MM.1S (cell line): Measurements from ENCODE around the gene SRCIN1.
"Not testable (repeated sequence)": the region's sequence is repeated elsewhere in the genome, so short reads cannot be mapped to it uniquely, and the experiment has no call there.

Experiments
- DNase-seq: peaks from one replicate; pipeline ENCODE4 v3.0.0-alpha.2; 2015
- H2AFZ ChIP-seq: fragments of 300-600 bp; sonication (generic); 2 replicates; pipeline ENCODE4 v1.6.0; 2016; ENCODE audit warnings: antibody characterized with exemption, low read length
- H3F3A ChIP-seq: fragments of 300-600 bp; sonication (generic); 2 replicates; pipeline ENCODE4 v1.6.1; 2016; ENCODE audit warnings: mild to moderate bottlenecking, antibody characterized with exemption, low read length, moderate library complexity, mixed read lengths; ENCODE audit not compliant: insufficient read depth
- H3K27ac ChIP-seq: fragments of 300-600 bp; sonication (generic); 2 replicates; pipeline ENCODE4 v1.5.1; 2016; ENCODE audit warnings: mild to moderate bottlenecking, low read length
- H3K27me3 ChIP-seq: fragments of 300-600 bp; sonication (generic); replicated peaks from 2 replicates; pipeline ENCODE4 v1.6.0; 2016; ENCODE audit warnings: low read length; ENCODE audit not compliant: insufficient read depth
- H3K36me3 ChIP-seq: fragments of 300-600 bp; sonication (generic); replicated peaks from 2 replicates; pipeline ENCODE4 v1.6.1; 2016; ENCODE audit warnings: mild to moderate bottlenecking, low read length, mixed read lengths; ENCODE audit not compliant: insufficient read depth
- H3K4me1 ChIP-seq: fragments of 300-600 bp; sonication (generic); 2 replicates; pipeline ENCODE4 v1.6.1; 2016; ENCODE audit warnings: low read length, mixed read lengths
- H3K4me2 ChIP-seq: fragments of 300-600 bp; sonication (generic); 2 replicates; pipeline ENCODE4 v1.6.0; 2016; ENCODE audit warnings: low read depth, low read length
- H3K4me3 ChIP-seq: fragments of 300-600 bp; sonication (generic); 2 replicates; pipeline ENCODE4 v1.5.1; 2016; ENCODE audit warnings: low read length, mixed read lengths
- H3K79me2 ChIP-seq: fragments of 300-600 bp; sonication (generic); 2 replicates; pipeline ENCODE4 v1.6.1; 2016; ENCODE audit warnings: mixed run types, low read length, mixed read lengths
- H3K9ac ChIP-seq: fragments of 300-600 bp; sonication (generic); 2 replicates; pipeline ENCODE4 v1.6.1; 2016; ENCODE audit warnings: low read length, mixed read lengths
- H3K9me2 ChIP-seq: fragments of 300-600 bp; sonication (generic); replicated peaks from 2 replicates; pipeline ENCODE4 v1.6.1; 2016; ENCODE audit warnings: mild to moderate bottlenecking, low read length, mixed read lengths; ENCODE audit not compliant: insufficient read depth
- H3K9me3 ChIP-seq: fragments of 300-600 bp; sonication (generic); replicated peaks from 2 replicates; pipeline ENCODE4 v1.6.1; 2016; ENCODE audit warnings: mild to moderate bottlenecking, low read length, mixed read lengths; ENCODE audit not compliant: insufficient read depth
- H4K20me1 ChIP-seq: fragments of 300-600 bp; sonication (generic); 2 replicates; pipeline ENCODE4 v1.6.1; 2016; ENCODE audit warnings: mild to moderate bottlenecking, low read length, moderate library complexity, mixed read lengths; ENCODE audit not compliant: insufficient read depth
- EZH2 ChIP-seq: fragments of 300-600 bp; sonication (generic); optimal IDR thresholded peaks from 2 replicates; pipeline ENCODE3; 2017; ENCODE audit warnings: low read depth, mild to moderate bottlenecking, antibody characterized with exemption, low read length, mixed read lengths
- EZH2phosphoT487 ChIP-seq: fragments of 300-600 bp; sonication (generic); IDR thresholded peaks from 2 replicates; pipeline ENCODE4 v1.6.1; 2018; ENCODE audit warnings: antibody characterized with exemption, low read length
- TF ChIP-seq, protein P1 (sequence below): fragments of 300-600 bp; sonication (generic); IDR thresholded peaks from 2 replicates; pipeline ENCODE4 v1.5.1; 2016; ENCODE audit warnings: antibody characterized with exemption, low read length, mixed read lengths

Gene SRCIN1

DNA sequence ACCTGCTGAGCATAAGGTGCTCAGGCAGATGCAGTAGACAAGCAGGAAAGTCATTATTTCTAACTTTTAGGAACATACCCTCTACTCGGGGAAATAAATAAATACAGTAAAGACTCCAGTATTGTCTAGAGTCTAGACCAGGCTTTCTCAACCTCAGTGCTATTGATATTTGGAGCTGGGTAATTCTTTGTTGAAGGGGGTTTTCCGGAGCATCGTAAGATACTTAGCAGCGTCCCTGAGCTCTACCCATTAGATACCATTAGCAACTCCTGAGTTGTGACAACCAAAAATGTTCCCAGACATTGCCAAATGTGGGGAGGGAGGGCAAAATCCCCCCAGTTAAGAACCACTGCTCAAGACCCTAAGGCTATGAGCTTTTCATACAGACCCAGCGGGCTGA, 47.9 kb upstream of the SRCIN1 start:
- H3K27ac ChIP-seq = no peak overlapping the region
- TF ChIP-seq, protein P1, sequence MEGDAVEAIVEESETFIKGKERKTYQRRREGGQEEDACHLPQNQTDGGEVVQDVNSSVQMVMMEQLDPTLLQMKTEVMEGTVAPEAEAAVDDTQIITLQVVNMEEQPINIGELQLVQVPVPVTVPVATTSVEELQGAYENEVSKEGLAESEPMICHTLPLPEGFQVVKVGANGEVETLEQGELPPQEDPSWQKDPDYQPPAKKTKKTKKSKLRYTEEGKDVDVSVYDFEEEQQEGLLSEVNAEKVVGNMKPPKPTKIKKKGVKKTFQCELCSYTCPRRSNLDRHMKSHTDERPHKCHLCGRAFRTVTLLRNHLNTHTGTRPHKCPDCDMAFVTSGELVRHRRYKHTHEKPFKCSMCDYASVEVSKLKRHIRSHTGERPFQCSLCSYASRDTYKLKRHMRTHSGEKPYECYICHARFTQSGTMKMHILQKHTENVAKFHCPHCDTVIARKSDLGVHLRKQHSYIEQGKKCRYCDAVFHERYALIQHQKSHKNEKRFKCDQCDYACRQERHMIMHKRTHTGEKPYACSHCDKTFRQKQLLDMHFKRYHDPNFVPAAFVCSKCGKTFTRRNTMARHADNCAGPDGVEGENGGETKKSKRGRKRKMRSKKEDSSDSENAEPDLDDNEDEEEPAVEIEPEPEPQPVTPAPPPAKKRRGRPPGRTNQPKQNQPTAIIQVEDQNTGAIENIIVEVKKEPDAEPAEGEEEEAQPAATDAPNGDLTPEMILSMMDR = no peak
- TF ChIP-seq EZH2phosphoT487 (no peak), EZH2 (no peak)
- no peak overlapping the region for H3K4me3 ChIP-seq
- H3K4me1 ChIP-seq = no peaks in the 10 kb centered on the region
- no peaks in the 10 kb centered on the region for H3F3A ChIP-seq
- H3K36me3 ChIP-seq = no peaks in the 10 kb centered on the region
- no peak overlapping the region for H3K4me2 ChIP-seq
- H3K27me3 ChIP-seq = 0 out of 2 replicates have a peak, but pooled peaks cover 5% of the 10 kb centered on the region
- DNase-seq = no peak
- no peaks in the 10 kb centered on the region for H4K20me1 ChIP-seq
- no peak overlapping the region for H3K9ac ChIP-seq
- H2AFZ ChIP-seq = no peak overlapping the region
- H3K9me2 ChIP-seq = no peaks in the 10 kb centered on the region
- H3K9me3 ChIP-seq = no peaks in the 10 kb centered on the region
- no peaks in the 10 kb centered on the region for H3K79me2 ChIP-seq

DNA sequence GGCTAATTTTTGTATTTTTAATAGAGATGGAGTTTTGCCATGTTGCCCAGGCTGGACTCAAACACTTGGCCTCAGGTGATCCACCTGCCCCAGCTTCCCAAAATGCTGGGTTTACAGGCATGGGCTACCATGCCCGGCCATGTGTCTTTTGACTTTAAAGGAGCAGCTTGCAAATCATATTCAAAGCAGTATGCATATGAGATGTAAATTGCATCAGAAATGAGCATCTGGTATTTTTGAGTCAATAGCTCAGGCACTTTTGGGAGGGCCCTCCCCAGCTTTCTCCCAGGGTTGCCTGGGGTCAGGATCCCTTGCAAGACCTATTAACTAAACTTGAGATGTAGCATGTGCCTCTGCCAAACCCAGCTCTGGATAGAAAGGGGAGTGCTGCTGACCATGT, 47.5 kb upstream of the SRCIN1 start:
- no peak overlapping the region for H3K4me3 ChIP-seq
- no peak overlapping the region for H3K4me2 ChIP-seq
- H3K4me1 ChIP-seq = no peaks in the 10 kb centered on the region

DNA sequence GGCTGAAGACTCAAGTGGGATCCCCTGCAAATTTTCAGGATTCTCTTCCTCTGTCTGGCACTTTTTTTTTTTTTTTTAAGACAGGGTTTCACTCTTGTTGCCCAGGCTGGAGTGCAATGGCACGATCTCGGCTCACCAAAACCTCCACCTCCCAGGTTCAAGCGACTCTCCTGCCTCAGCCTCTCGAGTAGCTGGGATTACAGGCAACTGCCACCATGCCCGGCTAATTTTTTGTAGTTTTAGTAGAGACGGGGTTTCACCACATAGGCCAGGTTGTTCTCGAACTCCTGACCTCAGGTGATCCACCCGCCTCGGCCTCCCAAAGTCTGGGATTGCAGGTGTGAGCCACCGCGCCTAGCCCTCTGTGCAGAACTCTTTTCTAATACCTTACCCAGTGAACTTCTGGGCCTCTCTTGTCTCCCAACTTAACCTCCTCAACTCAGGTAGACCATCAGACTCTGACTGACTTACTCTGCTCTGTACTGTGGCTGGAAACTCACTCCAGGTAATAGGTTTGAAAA, 45.0 kb upstream of the SRCIN1 start:
- H3K79me2 ChIP-seq, H2AFZ ChIP-seq, H3K27ac ChIP-seq: not testable (repeated sequence)

More for the DNA sequence above, 47.5 kb upstream of the SRCIN1 start:
- no peaks in the 10 kb centered on the region for H3F3A ChIP-seq
- H3K27ac ChIP-seq = no peak overlapping the region
- 0 out of 2 replicates have a peak, but pooled peaks cover 5% of the 10 kb centered on the region for H3K27me3 ChIP-seq
- H2AFZ ChIP-seq = no peak overlapping the region
- no peak overlapping the region for H3K9ac ChIP-seq
- no peaks in the 10 kb centered on the region for H4K20me1 ChIP-seq
- H3K9me2 ChIP-seq = no peaks in the 10 kb centered on the region
- TF ChIP-seq, protein P1 = no peak
- TF ChIP-seq EZH2phosphoT487 = no peak
- TF ChIP-seq EZH2 = no peak
- H3K9me3 ChIP-seq = no peaks in the 10 kb centered on the region
- H3K79me2 ChIP-seq = no peaks in the 10 kb centered on the region
- DNase-seq = no peak
- no peaks in the 10 kb centered on the region for H3K36me3 ChIP-seq

DNA sequence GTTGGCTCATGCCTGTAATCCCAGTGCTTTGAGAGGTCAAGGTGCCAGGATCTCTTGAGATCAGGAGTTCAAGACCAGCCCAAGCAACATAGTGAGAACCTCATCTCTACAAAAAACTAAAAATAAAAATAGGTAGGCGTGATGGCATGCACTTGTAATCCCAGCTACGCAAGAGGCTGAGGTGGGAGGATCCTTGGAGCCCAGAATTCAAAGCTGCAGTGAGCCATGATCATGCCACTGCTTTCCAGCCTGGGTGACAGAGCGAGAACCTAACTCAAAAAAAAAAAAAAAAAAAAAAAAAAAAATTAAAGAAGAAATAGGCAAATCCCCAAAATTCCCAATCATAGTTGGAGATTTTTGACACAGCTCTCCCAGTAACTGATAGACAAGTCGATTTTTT, 32.2 kb upstream of the SRCIN1 start:
- Histone ChIP-seq H4K20me1 (no peaks in the 10 kb centered on the region), H3K27me3 (no peaks in the 10 kb centered on the region; the same call in 1 of the 2 replicates), H3K4me2 (no peak overlapping the region), H3K9me3 (no peaks in the 10 kb centered on the region), H3K9ac (no peak overlapping the region), H2AFZ (no peak overlapping the region), H3K36me3 (no peaks in the 10 kb centered on the region), H3K9me2 (no peaks in the 10 kb centered on the region), H3F3A (no peaks in the 10 kb centered on the region), H3K27ac (no peak overlapping the region), H3K4me3 (no peak overlapping the region), H3K79me2 (no peaks in the 10 kb centered on the region), H3K4me1 (no peaks in the 10 kb centered on the region)
- DNase-seq = no peak
- TF ChIP-seq, protein P1 = no peak
- TF ChIP-seq EZH2 = no peak

More for the DNA sequence above, 45.0 kb upstream of the SRCIN1 start:
- H3K4me2 ChIP-seq, H3K36me3 ChIP-seq, H3K4me1 ChIP-seq, H3K9me3 ChIP-seq, H3K9ac ChIP-seq, H3K9me2 ChIP-seq, DNase-seq, H3F3A ChIP-seq, H3K27me3 ChIP-seq, H3K4me3 ChIP-seq, H4K20me1 ChIP-seq: not testable (repeated sequence)
